Naive thymus-derived CD4-positive, alpha-beta T cell (primary cell): ENCODE measurements around the gene PTPN5. TPM values are rescaled to one million over a fixed set of nuclear protein-coding genes. Genes with fewer than 3 reads are reported as not detected.

Experiments used
- ATAC-seq: fragments of 150-1000 bp; cut with Tn5 transposase; 2 replicates; pipeline ENCODE4 v1.10.0; 2021; ENCODE audit warnings: mild to moderate bottlenecking, moderate library complexity
- CTCF ChIA-PET: fragments of 350-600 bp; sonication (Branson Sonifier 250); formaldehyde crosslinking; loops from one replicate; lab custom pipeline; 2021; ENCODE audit warnings: antibody characterized with exemption; lab: Charles Lee
- POLR2A ChIA-PET: fragments of 350-600 bp; sonication (Branson Sonifier 250); formaldehyde crosslinking; loops from one replicate; lab custom pipeline; 2021; ENCODE audit warnings: antibody characterized with exemption, inconsistent platforms; lab: Charles Lee
- DNase-seq, 9 donors: peaks; one replicate each; pipeline versions ENCODE4 v3.0.0 to v3.0.0-alpha.2; 2020 to 2022; ENCODE audit warnings: mixed read lengths in 1 of 9
- H3K27ac ChIP-seq: one replicate; pipeline ENCODE4 v1.7.0; 2013; ENCODE audit warnings: mild to moderate bottlenecking, low read depth, low read length, moderate library complexity
- H3K27me3 ChIP-seq, 2 donors: one replicate each; pipeline ENCODE4 v1.7.0; 2013; ENCODE audit warnings: low read length in 2 of 2, mild to moderate bottlenecking in 2 of 2, moderate library complexity in 2 of 2; ENCODE audit not compliant: control insufficient read depth in 2 of 2, insufficient read depth in 2 of 2
- H3K36me3 ChIP-seq, 3 experiments: 1 replicate in 2 of 3; 2 replicates in 1 of 3; pipeline ENCODE4 v1.7.0; 2013; ENCODE audit warnings: low read length in 3 of 3, mild to moderate bottlenecking in 3 of 3, moderate library complexity in 1 of 3; ENCODE audit not compliant: insufficient read depth in 3 of 3, control insufficient read depth in 2 of 3
- H3K4me1 ChIP-seq, 2 donors: one replicate each; pipeline ENCODE4 v1.7.0; 2013; ENCODE audit warnings: low read length in 2 of 2, mild to moderate bottlenecking in 2 of 2, moderate library complexity in 1 of 2; ENCODE audit not compliant: control insufficient read depth in 2 of 2, insufficient read depth in 2 of 2
- H3K4me3 ChIP-seq: 2 replicates; pipeline ENCODE4 v1.7.0; 2013; ENCODE audit warnings: mild to moderate bottlenecking, low read length
- H3K9me3 ChIP-seq, 3 experiments: 1 replicate in 2 of 3; 2 replicates in 1 of 3; pipeline ENCODE4 v1.7.0; 2013; ENCODE audit warnings: low read length in 3 of 3; ENCODE audit not compliant: control insufficient read depth in 2 of 3
- H3K27ac Mint-ChIP-seq, 9 donors: one replicate each; pipeline ENCODE4 v1.8.0; 2020 to 2022; ENCODE audit warnings: mixed read lengths in 9 of 9, mild to moderate bottlenecking in 8 of 9, moderate library complexity in 5 of 9, inconsistent platforms in 2 of 9
- H3K27me3 Mint-ChIP-seq, 5 donors: one replicate each; pipeline ENCODE4 v1.8.0; 2021 to 2022; ENCODE audit warnings: mixed read lengths in 5 of 5, mild to moderate bottlenecking in 1 of 5
- H3K36me3 Mint-ChIP-seq, 5 donors: one replicate each; pipeline ENCODE4 v1.8.0; 2020 to 2022; ENCODE audit warnings: mixed read lengths in 5 of 5, mild to moderate bottlenecking in 3 of 5, inconsistent platforms in 1 of 5
- H3K4me1 Mint-ChIP-seq, 7 donors: one replicate each; pipeline ENCODE4 v1.8.0; 2020 to 2022; ENCODE audit warnings: mixed read lengths in 7 of 7, mild to moderate bottlenecking in 3 of 7, inconsistent platforms in 1 of 7
- H3K4me3 Mint-ChIP-seq, 10 donors: one replicate each; pipeline ENCODE4 v1.8.0; 2020 to 2022; ENCODE audit warnings: mild to moderate bottlenecking in 10 of 10, mixed read lengths in 10 of 10, moderate library complexity in 6 of 10, inconsistent platforms in 2 of 10
- H3K9me3 Mint-ChIP-seq, 11 donors: one replicate each; pipeline ENCODE4 v1.8.0; 2020 to 2022; ENCODE audit warnings: mixed read lengths in 11 of 11, mild to moderate bottlenecking in 4 of 11, inconsistent platforms in 1 of 11, moderate library complexity in 1 of 11
- intact Hi-C, 2 donors: fragments of 100-400 bp; cut with micrococcal nuclease; formaldehyde crosslinking; loops; one replicate each; pipeline ENCODE4 v1.15.1; 2023
- polyA plus RNA-seq, 2 donors: library from polyadenylated mRNA; unstranded; fragments of 300-500 nt; fragmentation: Illumina TruSeq; gene quantifications; one replicate each; pipeline ENCODE4 v1.2.3, GENCODE V29; 2021
- total RNA-seq, 6 experiments: library from RNA in 5 of 6; stranded (reverse) in 5 of 6; gene quantifications; 1 replicate in 5 of 6; 2 replicates in 1 of 6; pipeline ENCODE4 v1.2.3 and lab custom pipeline; 2021 to 2026

The PTPN5 gene
- total and polyA plus RNA-seq, 7 experiments from 2014 or later: not detected

DNA sequence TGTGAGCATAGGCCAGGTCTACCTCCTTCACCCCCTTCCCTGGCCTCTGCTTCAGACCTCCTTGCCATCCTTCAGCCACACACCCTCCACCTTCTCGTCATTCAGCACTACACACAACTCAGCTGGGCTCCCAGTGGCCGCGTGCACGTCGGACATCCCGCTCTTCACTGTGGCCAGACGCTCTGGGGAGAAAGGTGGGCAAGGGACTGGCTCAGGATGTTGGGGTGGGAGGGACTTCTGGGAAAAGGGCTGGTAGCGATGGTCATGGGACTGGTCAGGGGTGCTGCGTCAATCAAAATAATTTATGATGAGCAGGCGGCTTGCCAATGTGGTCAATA lies 77.2 kb downstream of the PTPN5 start:
- Histone ChIP-seq H3K27ac (no peak overlapping the region), H3K9me3 (no peaks in the 10 kb centered on the region), H3K4me1 (no peaks in the 10 kb centered on the region), H3K36me3 (no peaks in the 10 kb centered on the region), H3K27me3 (no peaks in the 10 kb centered on the region), H3K4me3 (no peak overlapping the region)
- intact Hi-C loops: no loop called here
- DNase-seq: no peak
- no peak for ATAC-seq
- Mint-ChIP-seq H3K4me1 (peaks cover 0 to 3% (median 0%) of the 10 kb centered on the region in 7 donors), H3K27ac (no peak overlapping the region), H3K4me3 (no peak overlapping the region), H3K9me3 (no peaks in the 10 kb centered on the region), H3K36me3 (no peaks in the 10 kb centered on the region), H3K27me3 (peaks cover 0 to 25% (median 0%) of the 10 kb centered on the region in 5 donors)
- ChIA-PET POLR2A (interaction anchor here (1.3 kb wide), 1 partner anchor 9 kb away, joined by 3 read pairs; no protein-coding TSS in a partner anchor), CTCF (no interaction called here)

DNA sequence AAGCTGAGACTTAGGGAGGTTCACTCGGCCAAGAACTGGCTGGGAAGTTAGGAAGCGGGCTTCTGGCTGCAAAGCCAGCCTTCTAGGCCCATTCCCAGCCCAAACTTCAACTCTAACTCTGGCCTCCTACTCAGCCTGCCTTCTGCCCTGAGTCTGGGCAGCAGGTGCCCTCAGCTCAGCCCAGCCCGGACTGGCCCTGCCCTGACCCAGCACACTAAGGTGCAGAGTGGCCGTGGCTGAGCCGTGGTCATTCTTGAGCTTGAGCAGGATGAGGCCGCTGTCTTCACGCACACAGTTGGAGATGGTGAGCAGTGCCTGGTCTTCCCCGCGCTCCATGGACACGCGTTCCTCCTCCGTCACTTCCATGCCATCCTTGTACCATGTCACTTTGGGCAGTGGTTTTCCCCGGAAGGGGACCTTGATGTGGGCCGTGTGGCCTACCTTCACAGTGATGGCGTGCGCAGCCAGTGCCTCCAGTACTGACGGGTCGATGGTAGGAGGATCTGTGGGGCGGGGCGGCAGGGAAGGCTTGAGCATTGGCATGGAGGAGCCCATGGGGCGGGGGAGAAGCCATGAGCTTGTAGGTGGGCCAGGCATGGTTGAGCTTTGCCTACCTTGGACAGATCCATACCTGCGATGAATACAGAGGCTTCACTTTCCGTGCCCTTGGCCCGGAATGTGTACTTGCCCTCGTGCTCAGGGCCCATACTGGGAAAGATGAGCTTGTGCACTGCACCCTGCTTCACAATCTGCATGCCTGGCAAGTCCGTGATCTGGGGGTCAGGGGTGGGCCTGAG lies 77.8 kb downstream of the PTPN5 start:
- no peaks in the 10 kb centered on the region for H3K4me1 ChIP-seq
- no peak overlapping the region for H3K27ac ChIP-seq
- Mint-ChIP-seq H3K27me3 (peaks cover 0 to 23% (median 0%) of the 10 kb centered on the region in 5 donors), H3K9me3 (no peaks in the 10 kb centered on the region), H3K4me1 (peaks cover 0 to 3% (median 0%) of the 10 kb centered on the region in 7 donors), H3K4me3 (no peak overlapping the region), H3K27ac (no peak overlapping the region), H3K36me3 (no peaks in the 10 kb centered on the region)
- ATAC-seq: peak; percentile 16
- H3K36me3 ChIP-seq: no peaks in the 10 kb centered on the region
- ChIA-PET POLR2A (interaction anchor here (0.6 to 1.3 kb wide), 2 partner anchors 9 to 33 kb away, joined by 3 read pairs; no protein-coding TSS in a partner anchor), CTCF (interaction anchor here (1.9 kb wide), 1 partner anchor 8 kb away, joined by 8 read pairs; no protein-coding TSS in a partner anchor)
- H3K4me3 ChIP-seq: no peak overlapping the region
- no peak for DNase-seq
- H3K27me3 ChIP-seq: no peaks in the 10 kb centered on the region
- intact Hi-C loops: no loop called here
- H3K9me3 ChIP-seq: no peaks in the 10 kb centered on the region

DNA sequence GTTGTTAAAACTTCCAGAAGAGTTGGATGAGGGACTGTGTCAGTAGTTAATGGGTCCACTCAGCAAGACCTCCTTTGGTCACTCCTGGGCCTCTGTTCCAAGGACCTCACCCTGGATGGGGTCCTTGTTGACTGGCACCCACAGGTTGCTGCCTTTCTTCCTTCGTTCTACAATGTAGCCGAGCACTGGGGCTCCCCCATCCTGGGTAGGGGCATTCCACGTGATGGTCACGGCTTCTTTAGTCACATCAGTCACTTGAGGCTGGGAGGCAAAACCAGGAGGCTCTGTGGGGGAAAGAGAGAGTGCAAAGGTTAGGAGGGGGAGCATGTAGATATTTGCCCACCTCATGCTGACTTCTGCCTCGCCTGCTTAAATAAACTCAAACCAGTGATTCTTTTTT lies 81.1 kb downstream of the PTPN5 start:
- H3K27me3 Mint-ChIP-seq: peaks cover 0 to 35% (median 0%) of the 10 kb centered on the region in 5 donors
- ChIA-PET POLR2A (no interaction called here), CTCF (interaction anchor here (1.3 kb wide), 1 partner anchor 11 kb away, joined by 4 read pairs; no protein-coding TSS in a partner anchor)
- H3K27ac Mint-ChIP-seq: no peak overlapping the region
- ATAC-seq (no peak), DNase-seq (no peak)
- H3K4me1 Mint-ChIP-seq: peaks cover 6 to 17% (median 10%) of the 10 kb centered on the region in 7 donors
- no peak overlapping the region for H3K4me3 Mint-ChIP-seq
- peaks cover 3 to 4% of the 10 kb centered on the region in 2 donors for H3K4me1 ChIP-seq
- H3K36me3 Mint-ChIP-seq: peaks cover 0 to 2% (median 0%) of the 10 kb centered on the region in 5 donors
- no peaks in the 10 kb centered on the region for H3K9me3 Mint-ChIP-seq
- no peaks in the 10 kb centered on the region for H3K9me3 ChIP-seq
- H3K4me3 ChIP-seq: no peak overlapping the region
- intact Hi-C loops: no loop called here
- no peak overlapping the region for H3K27ac ChIP-seq
- no peaks in the 10 kb centered on the region for H3K36me3 ChIP-seq
- no peaks in the 10 kb centered on the region for H3K27me3 ChIP-seq

DNA sequence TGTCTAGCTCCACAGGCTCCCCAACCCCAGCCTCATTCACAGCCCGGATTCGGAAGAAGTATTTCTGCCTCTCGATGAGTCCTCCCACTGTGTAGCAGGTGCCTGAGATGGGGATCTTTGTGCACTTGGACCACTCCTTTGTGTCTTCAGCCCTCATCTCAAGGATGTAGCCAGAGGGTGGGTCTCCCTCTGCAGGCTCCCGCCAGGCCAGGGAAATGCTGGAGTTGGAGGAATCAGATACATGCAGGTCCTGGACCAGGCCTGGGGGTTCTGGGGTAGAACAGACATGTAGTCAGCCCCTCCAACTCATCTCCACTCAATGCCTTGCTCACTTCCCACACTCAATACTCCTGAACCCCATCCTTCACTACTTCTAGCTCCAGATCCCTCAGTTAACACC lies 82.2 kb downstream of the PTPN5 start:
- POLR2A ChIA-PET: interaction anchor here (0.8 to 2.0 kb wide), 3 partner anchors 14 to 169 kb away, joined by 4 read pairs; no protein-coding TSS in a partner anchor
- Histone ChIP-seq H3K9me3 (no peaks in the 10 kb centered on the region), H3K27ac (no peak overlapping the region), H3K27me3 (no peaks in the 10 kb centered on the region), H3K4me3 (no peak overlapping the region), H3K36me3 (no peaks in the 10 kb centered on the region), H3K4me1 (peaks cover 9 to 10% of the 10 kb centered on the region in 2 donors)
- peaks cover 0 to 2% (median 0%) of the 10 kb centered on the region in 5 donors for H3K36me3 Mint-ChIP-seq
- no peak for ATAC-seq
- peak overlapping the region in 3 of 9 donors; percentile 1 to 44 (median 38) for H3K27ac Mint-ChIP-seq
- no peaks in the 10 kb centered on the region for H3K9me3 Mint-ChIP-seq
- intact Hi-C loops: loop anchor here in 1 of 2 donors (5.0 kb wide), 1 partner anchor 92 kb away; no protein-coding TSS in a partner anchor
- peaks cover 0 to 43% (median 0%) of the 10 kb centered on the region in 5 donors for H3K27me3 Mint-ChIP-seq
- no peak overlapping the region for H3K4me3 Mint-ChIP-seq
- H3K4me1 Mint-ChIP-seq: peaks cover 15 to 23% (median 21%) of the 10 kb centered on the region in 7 donors
- DNase-seq: no peak
- CTCF ChIA-PET: interaction anchor here (0.6 to 1.3 kb wide), 2 partner anchors 12 to 30 kb away, joined by 3 to 4 read pairs; no protein-coding TSS in a partner anchor

DNA sequence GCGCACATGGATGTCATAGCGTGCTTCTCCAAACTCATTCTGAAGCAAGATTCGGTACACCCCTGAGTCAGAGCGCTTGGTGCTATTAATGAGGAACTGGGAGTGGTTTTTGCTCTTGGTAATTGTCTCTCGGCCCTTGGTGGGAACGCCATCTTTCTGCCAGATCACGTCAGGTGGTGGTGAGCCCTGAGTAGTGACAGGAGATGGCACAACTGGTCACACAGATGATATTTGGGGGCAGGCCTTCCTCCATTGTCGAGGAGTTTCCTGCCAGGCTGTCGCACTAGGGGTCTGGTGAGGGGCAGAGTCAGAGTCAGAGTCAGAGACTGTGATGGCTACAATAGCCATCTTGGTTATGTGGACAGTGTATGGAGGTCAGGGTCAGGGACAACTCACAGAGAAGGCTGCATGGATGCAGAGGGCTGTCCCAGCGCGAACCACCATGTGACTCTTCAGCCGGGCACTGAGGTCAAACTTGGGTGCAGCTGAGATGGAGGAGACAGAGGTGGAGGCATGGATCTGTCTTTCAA lies 83.7 kb downstream of the PTPN5 start:
- no peaks in the 10 kb centered on the region for H3K9me3 Mint-ChIP-seq
- no peak for DNase-seq
- H3K27me3 Mint-ChIP-seq: peaks cover 0 to 55% (median 0%) of the 10 kb centered on the region in 5 donors
- H3K4me3 ChIP-seq: no peak overlapping the region
- intact Hi-C loops: loop anchor here in 1 of 2 donors (5.0 kb wide), 1 partner anchor 91 kb away; no protein-coding TSS in a partner anchor
- H3K36me3 ChIP-seq: no peaks in the 10 kb centered on the region
- H3K4me1 ChIP-seq: peaks cover 9 to 10% of the 10 kb centered on the region in 2 donors
- ChIA-PET CTCF (no interaction called here), POLR2A (interaction anchor here (1.0 to 2.0 kb wide), 3 partner anchors 8 to 73 kb away, joined by 3 to 4 read pairs (median 4); no protein-coding TSS in a partner anchor)
- H3K27me3 ChIP-seq: no peaks in the 10 kb centered on the region
- peaks cover 15 to 29% (median 25%) of the 10 kb centered on the region in 7 donors for H3K4me1 Mint-ChIP-seq
- ATAC-seq: no peak
- H3K36me3 Mint-ChIP-seq: peaks cover 0 to 2% (median 0%) of the 10 kb centered on the region in 5 donors
- H3K27ac ChIP-seq: no peak overlapping the region
- no peaks in the 10 kb centered on the region for H3K9me3 ChIP-seq
- H3K4me3 Mint-ChIP-seq: peak overlapping the region in 6 of 10 donors; percentile 13 to 96 (median 92)
- peak overlapping the region in 8 of 9 donors; percentile 37 to 94 (median 84) for H3K27ac Mint-ChIP-seq
